Natural killer cell (primary cell): ENCODE results near the gene EPHB1. TPM values are rescaled to one million over a fixed set of nuclear protein-coding genes. Genes with fewer than 3 reads are reported as not detected.

Experiments used
- ATAC-seq, 3 donors: fragments of 150-1000 bp in 2 of 3; fragments of 200-7000 bp in 1 of 3; cut with Tn5 transposase; 1 replicate in 1 of 3; 2 replicates in 2 of 3; pipeline ENCODE4 v1.10.0; 2021; ENCODE audit warnings: mild to moderate bottlenecking in 2 of 3, moderate library complexity in 2 of 3
- DNase-seq, 2 donors: peaks; one replicate each; pipeline versions ENCODE4 v3.0.0 to v3.0.0-alpha.2; 2013 to 2021; ENCODE audit warnings: mixed read lengths in 1 of 2
- H3K27ac ChIP-seq: one replicate; pipeline ENCODE4 v1.5.1; 2013; ENCODE audit warnings: mild to moderate bottlenecking, low read length
- H3K27me3 ChIP-seq: one replicate; pipeline ENCODE4 v1.6.1; 2013; ENCODE audit warnings: low read length; ENCODE audit not compliant: control insufficient read depth, insufficient read depth
- H3K36me3 ChIP-seq: one replicate; pipeline ENCODE4 v1.6.1; 2013; ENCODE audit warnings: low read length; ENCODE audit not compliant: control insufficient read depth, insufficient read depth
- H3K4me1 ChIP-seq: one replicate; pipeline ENCODE4 v1.6.1; 2013; ENCODE audit warnings: low read length; ENCODE audit not compliant: control insufficient read depth, insufficient read depth
- H3K4me3 ChIP-seq: one replicate; pipeline ENCODE4 v1.5.1; 2013; ENCODE audit warnings: low read length
- H3K9me3 ChIP-seq: one replicate; pipeline ENCODE4 v1.6.1; 2013; ENCODE audit warnings: low read length; ENCODE audit not compliant: control insufficient read depth, insufficient read depth
- H3K27ac Mint-ChIP-seq, 2 donors: one replicate each; pipeline ENCODE4 v1.8.0; 2022; ENCODE audit warnings: mild to moderate bottlenecking in 2 of 2, mixed read lengths in 2 of 2, moderate library complexity in 1 of 2
- H3K27me3 Mint-ChIP-seq, 2 donors: one replicate each; pipeline ENCODE4 v1.8.0; 2022; ENCODE audit warnings: low read depth in 2 of 2, mixed read lengths in 2 of 2
- H3K36me3 Mint-ChIP-seq: one replicate; pipeline ENCODE4 v1.8.0; 2022; ENCODE audit warnings: mixed read lengths
- H3K4me1 Mint-ChIP-seq, 2 donors: one replicate each; pipeline ENCODE4 v1.8.0; 2022; ENCODE audit warnings: mixed read lengths in 2 of 2
- H3K4me3 Mint-ChIP-seq: one replicate; pipeline ENCODE4 v1.8.0; 2022; ENCODE audit warnings: mild to moderate bottlenecking, moderate library complexity, mixed read lengths
- H3K9me3 Mint-ChIP-seq, 2 donors: one replicate each; pipeline ENCODE4 v1.8.0; 2022; ENCODE audit warnings: mixed read lengths in 2 of 2
- CTCF ChIP-seq: fragments of 200-600 bp; IDR thresholded peaks from one replicate; pipeline ENCODE4 v1.8.0; 2022; ENCODE audit warnings: antibody characterized with exemption
- WGBS: methylation state at CpG from one replicate; pipeline ENCODE4 v1.1.7; 2013; ENCODE audit warnings: missing lambda C conversion rate; ENCODE audit not compliant: insufficient coverage; 5-methylcytosine and 5-hydroxymethylcytosine counted together
- intact Hi-C: fragments of 100-400 bp; cut with micrococcal nuclease; formaldehyde crosslinking; loops from one replicate; pipeline ENCODE4 v1.14.2; 2022
- total RNA-seq, 4 donors: library from RNA; stranded (reverse); fragments of 120-200 nt in 1 of 4; gene quantifications; one replicate each; pipeline versions ENCODE4 v1.2.3 to v1.2.4, GENCODE V29; 2013 to 2022

Gene EPHB1
- total RNA-seq, 3 donors from 2014 or later (not counting 1 experiment from before 2014, with no cell fraction given) = 0.60 TPM; not detected in 2

GRCh38 chr3:135128818-135129217 lies 333.8 kb downstream of the EPHB1 start:
- no peak for TF ChIP-seq CTCF
- Mint-ChIP-seq H3K4me3 (no peak overlapping the region), H3K27me3 (no peaks in the 10 kb centered on the region), H3K27ac (no peak overlapping the region), H3K9me3 (peaks cover 8% of the 10 kb centered on the region in 2 donors), H3K36me3 (no peaks in the 10 kb centered on the region), H3K4me1 (no peaks in the 10 kb centered on the region)
- Histone ChIP-seq H3K9me3 (no peaks in the 10 kb centered on the region), H3K27ac (no peak overlapping the region), H3K36me3 (no peaks in the 10 kb centered on the region), H3K4me1 (no peaks in the 10 kb centered on the region), H3K27me3 (no peaks in the 10 kb centered on the region), H3K4me3 (no peak overlapping the region)
- intact Hi-C loops = no loop called here
- 82% methylated on average over 2 of the region's 3 CpGs for WGBS
- ATAC-seq (no peak), DNase-seq (no peak)

- DNase-seq = no peak
- no peak for TF ChIP-seq CTCF
- Mint-ChIP-seq H3K27ac (no peak overlapping the region), H3K9me3 (no peaks in the 10 kb centered on the region), H3K4me1 (no peaks in the 10 kb centered on the region), H3K27me3 (no peaks in the 10 kb centered on the region), H3K4me3 (no peak overlapping the region), H3K36me3 (no peaks in the 10 kb centered on the region)
- Histone ChIP-seq H3K27me3 (no peaks in the 10 kb centered on the region), H3K36me3 (no peaks in the 10 kb centered on the region), H3K4me1 (no peaks in the 10 kb centered on the region), H3K4me3 (no peak overlapping the region), H3K27ac (no peak overlapping the region), H3K9me3 (no peaks in the 10 kb centered on the region)
- intact Hi-C loops = no loop called here
- WGBS = 84% methylated on average over 7 of the region's 7 CpGs
- ATAC-seq = no peak
Measured at GRCh38 chr3:135131290-135131689, 336.2 kb downstream of the EPHB1 start.

GRCh38 chr3:135133905-135134683 lies 339.0 kb downstream of the EPHB1 start:
- intact Hi-C loops = no loop called here
- H3K36me3 ChIP-seq = no peaks in the 10 kb centered on the region
- H3K27me3 ChIP-seq = no peaks in the 10 kb centered on the region
- H3K27ac ChIP-seq = no peak overlapping the region
- H3K4me1 ChIP-seq = no peaks in the 10 kb centered on the region
- Mint-ChIP-seq H3K4me3 (no peak overlapping the region), H3K27me3 (no peaks in the 10 kb centered on the region), H3K27ac (no peak overlapping the region), H3K36me3 (no peaks in the 10 kb centered on the region), H3K4me1 (no peaks in the 10 kb centered on the region), H3K9me3 (no peaks in the 10 kb centered on the region)
- DNase-seq (no peak), ATAC-seq (no peak)
- WGBS = 92% methylated on average over 6 of the region's 8 CpGs
- TF ChIP-seq CTCF = no peak
- H3K4me3 ChIP-seq = no peak overlapping the region
- no peaks in the 10 kb centered on the region for H3K9me3 ChIP-seq

- no peak overlapping the region for H3K27ac ChIP-seq
- Mint-ChIP-seq H3K4me3 (no peak overlapping the region), H3K27ac (no peak overlapping the region), H3K36me3 (no peaks in the 10 kb centered on the region), H3K27me3 (no peaks in the 10 kb centered on the region), H3K4me1 (no peaks in the 10 kb centered on the region), H3K9me3 (no peaks in the 10 kb centered on the region)
- H3K36me3 ChIP-seq = no peaks in the 10 kb centered on the region
- H3K9me3 ChIP-seq = no peaks in the 10 kb centered on the region
- H3K4me1 ChIP-seq = no peaks in the 10 kb centered on the region
- no peak for TF ChIP-seq CTCF
- no peak overlapping the region for H3K4me3 ChIP-seq
- DNase-seq (no peak), ATAC-seq (no peak)
- WGBS = 78% methylated on average over 3 of the region's 3 CpGs
- H3K27me3 ChIP-seq = no peaks in the 10 kb centered on the region
- intact Hi-C loops = no loop called here
Measured at GRCh38 chr3:135134684-135135075, 339.6 kb downstream of the EPHB1 start.
